GM12892 (cell line): Measurements from ENCODE around the gene FAM227A.
"Not testable (repeated sequence)": the region's sequence is repeated elsewhere in the genome, so short reads cannot be mapped to it uniquely, and the experiment has no call there.

ENCODE experiments used
- DNase-seq: peaks from one replicate; pipeline ENCODE4 v3.0.0; 2011; ENCODE audit not compliant: insufficient read length
- FAIRE-seq: peaks from 2 replicates; lab custom pipeline; 2011; peaks lifted over from hg19 to GRCh38; lab: Jason Lieb, UNC
- POLR2A ChIP-seq: IDR thresholded peaks from 2 replicates; pipeline ENCODE4 v1.6.1; 2011; ENCODE audit warnings: low read depth, low read length, control low read depth
- POLR2AphosphoS5 ChIP-seq: IDR thresholded peaks from 2 replicates; pipeline ENCODE4 v1.6.1; 2011; ENCODE audit warnings: low read depth, low read length, control low read depth
- TAF1 ChIP-seq: IDR thresholded peaks from 2 replicates; pipeline ENCODE4 v1.6.1; 2011; ENCODE audit warnings: low read depth, mild to moderate bottlenecking, control low read depth, low read length, borderline replicate concordance

The FAM227A gene

DNA sequence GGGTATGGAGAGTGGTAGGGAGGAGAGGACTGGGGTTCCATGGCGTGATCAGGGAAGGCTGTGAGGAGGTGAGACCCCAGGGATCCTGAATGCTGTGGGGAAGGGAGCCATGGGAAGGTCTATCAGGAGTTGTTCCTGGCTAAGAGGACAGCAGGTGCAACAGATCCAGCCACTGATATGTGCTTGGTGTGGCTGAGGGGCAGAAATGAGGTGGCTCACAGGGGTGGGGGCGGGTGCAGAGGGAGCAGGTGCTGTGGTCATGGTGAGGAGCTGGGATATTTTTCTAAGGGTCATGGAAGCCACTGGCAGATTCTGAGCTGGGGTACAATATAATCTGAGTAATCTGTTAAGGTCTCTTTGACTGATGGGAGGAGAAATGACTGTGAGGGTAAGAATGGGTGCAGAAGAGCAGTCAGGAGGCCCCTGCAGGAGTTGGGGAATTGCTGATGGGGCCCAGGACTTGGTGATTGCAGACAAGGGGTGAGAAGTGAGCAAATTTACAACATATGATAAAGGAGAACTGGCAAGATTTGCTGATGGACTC is 54.9 kb downstream of the FAM227A start:
- no peak for FAIRE-seq
- DNase-seq = no peak
- TF ChIP-seq POLR2AphosphoS5 (no peak), TAF1 (no peak), POLR2A (no peak)

DNA sequence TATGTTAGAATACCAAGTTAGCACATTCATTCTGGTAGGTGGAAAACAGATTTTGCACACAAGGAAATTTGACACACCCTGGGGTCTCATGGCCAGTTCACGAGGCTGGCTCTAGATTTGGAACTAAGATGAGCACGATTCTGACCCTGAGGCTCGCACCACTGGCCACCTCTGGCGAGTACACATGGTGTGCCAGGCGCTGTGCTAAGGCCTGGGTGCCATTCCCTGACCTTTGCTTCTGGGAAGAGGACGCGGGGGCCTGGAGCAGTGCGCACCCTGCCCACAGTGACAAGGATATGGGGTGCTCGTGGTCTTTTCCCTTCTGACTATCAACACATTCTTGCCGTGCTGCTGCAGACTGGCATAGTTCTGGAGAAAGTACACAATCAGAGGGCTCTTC is 56.7 kb downstream of the FAM227A start:
- no peak for TF ChIP-seq POLR2A
- TF ChIP-seq POLR2AphosphoS5 = no peak
- TF ChIP-seq TAF1 = no peak
- no peak for FAIRE-seq
- no peak for DNase-seq

DNA sequence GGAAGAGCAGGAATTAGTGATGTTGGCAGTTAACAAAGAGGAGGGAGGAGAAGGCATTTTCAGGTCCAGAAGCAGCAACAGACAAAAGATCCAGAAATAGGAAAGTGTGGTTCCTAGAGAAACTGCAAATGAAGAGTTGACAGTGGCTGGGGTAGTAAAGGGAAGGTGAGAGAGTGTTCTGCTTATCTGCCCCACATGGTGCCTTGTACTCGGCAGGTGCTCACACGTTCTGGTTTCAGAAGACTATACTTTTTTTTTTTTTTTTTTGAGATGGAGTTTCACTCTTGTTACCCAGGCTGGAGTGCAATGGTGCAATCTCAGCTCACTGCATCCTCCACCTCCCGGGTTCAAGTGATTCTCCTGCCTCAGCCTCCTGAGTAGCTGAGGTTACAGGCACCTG is 73.3 kb downstream of the FAM227A start:
- DNase-seq, FAIRE-seq: not testable (repeated sequence)

DNA sequence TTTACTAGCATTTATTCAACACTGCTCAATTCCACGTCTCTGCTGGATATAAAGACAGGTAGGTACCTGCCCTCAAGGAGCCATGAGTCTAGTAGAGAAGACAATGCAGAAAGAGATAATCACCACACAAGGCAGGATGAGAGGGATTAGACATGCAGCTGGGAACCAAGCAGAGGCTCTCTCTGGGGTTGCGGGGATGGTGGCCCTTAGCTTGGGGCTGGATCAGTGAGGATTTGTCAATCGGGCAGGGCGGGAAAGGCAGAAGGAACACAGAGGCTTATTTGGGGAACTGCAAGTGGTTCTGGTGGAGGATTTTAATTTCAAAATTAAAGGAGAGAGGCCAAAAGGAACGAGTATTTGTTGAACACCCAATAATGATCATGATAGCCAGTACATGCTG is 77.7 kb downstream of the FAM227A start:
- TF ChIP-seq POLR2AphosphoS5 = no peak
- TF ChIP-seq POLR2A = no peak
- no peak for TF ChIP-seq TAF1
- FAIRE-seq = no peak
- no peak for DNase-seq

DNA sequence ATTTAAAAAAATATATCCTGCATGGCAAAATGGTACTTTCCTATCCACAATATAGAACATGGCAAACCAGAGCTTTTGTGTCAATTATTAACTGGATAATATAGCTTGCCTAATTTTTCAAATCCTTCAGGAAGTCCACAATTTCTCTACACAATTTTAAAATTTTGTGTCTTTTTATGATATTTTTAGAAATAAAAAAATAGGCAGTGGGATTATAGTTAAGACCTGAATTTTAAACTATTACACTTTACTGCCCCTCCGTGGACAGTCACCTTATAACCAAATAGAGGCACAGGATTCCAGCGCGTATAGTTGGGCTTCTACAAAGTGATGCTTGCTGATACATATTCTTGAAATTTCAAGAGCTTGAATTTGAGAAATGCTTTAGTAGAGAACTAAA is 84.1 kb downstream of the FAM227A start:
- DNase-seq (peak; percentile 25), FAIRE-seq (peak; percentile 81)
- TF ChIP-seq TAF1 (no peak), POLR2A (no peak), POLR2AphosphoS5 (no peak)

DNA sequence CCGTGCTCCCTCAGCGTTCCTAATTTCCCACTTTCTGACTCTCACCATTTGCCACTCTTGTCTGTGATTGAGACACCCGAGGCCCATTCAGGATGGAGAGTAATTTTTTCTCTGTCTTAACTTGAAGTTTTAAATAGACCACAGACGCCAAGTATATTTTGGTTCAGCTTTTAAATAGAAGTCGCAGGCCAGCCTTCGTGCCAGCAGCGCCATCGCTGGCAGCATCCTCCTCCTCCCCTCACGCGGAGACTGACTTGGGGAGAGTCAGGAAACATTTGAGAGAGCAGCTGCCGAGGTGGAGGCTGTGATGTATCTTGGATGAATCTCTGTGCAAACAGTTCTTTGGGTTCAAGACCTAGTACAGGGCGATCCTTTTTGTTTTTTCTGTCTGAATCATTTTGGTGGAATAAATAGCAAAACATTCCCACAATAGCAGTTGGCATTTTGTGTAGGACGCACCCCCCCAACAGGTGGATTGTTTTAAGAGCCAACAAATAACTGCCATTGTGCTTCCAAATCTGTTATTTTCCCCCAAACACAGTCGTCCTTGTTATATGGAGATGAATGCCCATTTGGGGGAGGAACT is 85.3 kb downstream of the FAM227A start:
- DNase-seq = peak; percentile 16
- no peak for FAIRE-seq
- TF ChIP-seq TAF1 = no peak
- TF ChIP-seq POLR2A = no peak
- TF ChIP-seq POLR2AphosphoS5 = no peak

DNA sequence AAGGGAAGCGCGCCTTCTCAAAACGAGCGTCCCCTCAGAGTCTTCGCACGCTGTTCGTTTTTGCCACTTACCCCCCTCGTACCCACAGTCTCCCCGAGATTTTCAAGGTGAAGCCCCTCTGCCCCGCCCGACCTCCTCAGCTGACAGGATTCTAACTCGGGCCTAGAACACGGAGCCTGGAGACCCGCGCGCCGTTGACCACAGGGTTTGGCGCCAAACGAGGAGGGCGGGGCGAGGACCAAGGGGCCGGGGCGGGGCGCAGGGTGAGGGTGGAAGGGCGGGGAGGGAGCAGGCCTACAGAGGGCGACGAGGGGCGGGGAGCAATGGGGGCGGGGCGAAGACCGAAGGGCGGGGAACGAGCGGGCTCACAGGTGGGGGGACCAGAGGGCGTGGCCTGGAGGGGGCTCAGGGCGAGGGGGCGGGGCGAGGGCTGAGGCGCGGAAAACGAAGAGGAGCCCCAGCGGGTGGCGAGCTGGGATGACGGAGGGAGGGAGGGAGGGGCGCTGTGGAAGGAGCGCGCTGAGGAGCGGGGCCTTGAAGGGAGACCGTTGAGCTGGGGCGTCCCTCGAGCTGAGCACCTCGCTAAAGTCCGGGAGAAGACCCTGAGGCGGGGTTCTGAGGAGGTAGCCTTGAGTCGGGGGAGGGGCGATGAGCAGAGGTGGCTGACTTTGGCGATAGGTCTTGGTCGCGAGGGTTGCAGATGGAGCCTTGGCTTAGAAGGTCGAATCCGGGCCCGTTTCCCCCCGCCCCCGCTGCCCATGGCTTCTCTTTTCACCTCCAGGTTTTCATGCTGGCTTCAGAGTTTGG is 86.0 kb downstream of the FAM227A start, which contains the start of gene DMC1:
DMC1 (minus strand) TSS at position 212 of the 807 bp plus-strand sequence. CDS start 1,927 bp downstream, outside the sequence.
- TF ChIP-seq POLR2A = peak; percentile 25; the same call in 1 of the 2 replicates
- TF ChIP-seq POLR2AphosphoS5 = no peak
- FAIRE-seq = peak; percentile 94
- peak; percentile 93 for DNase-seq

DNA sequence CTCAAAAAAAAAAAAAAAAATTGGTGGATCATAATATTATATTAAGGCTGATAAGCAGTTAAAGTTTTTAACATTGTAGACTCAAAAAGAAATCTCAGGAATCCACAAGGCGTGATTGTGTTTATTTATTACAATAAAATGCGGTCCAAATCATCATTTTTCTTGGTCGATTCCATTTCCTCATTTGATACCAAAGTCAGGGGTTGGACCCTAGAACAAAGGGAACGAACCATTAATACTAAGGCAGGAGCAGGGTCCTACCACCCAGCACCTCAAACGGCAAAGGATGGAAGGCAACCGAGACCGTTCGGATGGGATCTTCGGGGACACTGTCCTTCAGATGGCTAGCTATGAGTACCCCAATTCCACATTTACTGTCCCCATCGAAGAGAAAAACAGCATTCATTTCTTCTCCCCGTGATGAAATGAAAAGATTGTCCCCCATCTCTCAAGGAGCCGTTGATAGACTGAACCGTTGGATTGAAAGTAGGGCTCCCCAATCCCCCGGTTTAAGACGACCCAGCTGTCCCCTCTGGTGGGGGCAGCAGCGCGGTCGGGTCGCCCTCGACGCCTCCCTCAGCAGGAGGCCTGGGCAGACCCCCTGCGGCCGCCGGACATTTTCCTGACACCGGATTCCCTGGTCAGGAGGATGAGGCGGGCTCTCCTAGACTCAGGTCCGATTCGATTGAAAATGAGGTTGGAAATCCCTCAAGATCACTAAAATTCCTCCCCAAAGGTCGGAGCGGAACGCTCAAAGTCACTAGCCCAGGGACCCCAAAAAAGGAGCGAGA is 86.8 kb downstream of the FAM227A start:
- no peak for TF ChIP-seq POLR2A
- TF ChIP-seq TAF1 = no peak
- no peak for TF ChIP-seq POLR2AphosphoS5
- DNase-seq (peak; percentile 26), FAIRE-seq (peak; percentile 21)

DNA sequence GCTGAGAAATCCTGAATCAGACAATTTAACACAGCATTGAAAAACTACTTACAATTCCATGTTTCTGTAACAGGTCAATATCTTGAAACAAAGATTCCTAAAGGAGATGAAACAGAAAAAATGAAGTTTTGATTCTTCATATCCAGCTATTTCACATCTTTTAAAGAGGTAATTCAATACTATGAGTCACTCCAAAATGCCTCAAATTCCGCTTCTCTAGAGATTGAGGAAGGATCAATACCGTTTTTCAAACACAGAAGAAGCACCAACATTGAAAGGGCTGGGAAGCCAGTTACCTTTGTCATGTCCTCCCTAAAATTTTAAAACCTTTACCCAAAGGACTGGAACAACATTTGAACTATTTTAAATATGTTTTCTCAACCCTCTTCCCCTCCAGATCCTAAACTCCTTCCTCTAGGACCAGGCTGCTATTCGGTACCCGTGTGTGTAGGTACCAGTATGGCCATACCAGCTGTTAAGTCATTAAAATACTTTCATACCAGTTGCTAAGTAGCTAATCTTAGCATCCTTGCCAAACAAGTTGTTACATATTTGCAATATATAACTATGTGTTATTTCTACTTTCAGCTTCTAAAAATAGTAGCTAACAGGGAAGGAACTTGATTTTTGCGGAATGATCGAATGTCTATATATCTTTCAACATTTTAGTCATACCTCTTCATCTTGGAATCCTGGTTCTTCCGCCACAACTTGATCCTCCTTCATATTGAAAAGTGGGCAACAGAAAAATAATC is 88.5 kb downstream of the FAM227A start:
- DNase-seq (no peak), FAIRE-seq (no peak)
- TF ChIP-seq POLR2AphosphoS5 (no peak), POLR2A (no peak), TAF1 (no peak)

DNA sequence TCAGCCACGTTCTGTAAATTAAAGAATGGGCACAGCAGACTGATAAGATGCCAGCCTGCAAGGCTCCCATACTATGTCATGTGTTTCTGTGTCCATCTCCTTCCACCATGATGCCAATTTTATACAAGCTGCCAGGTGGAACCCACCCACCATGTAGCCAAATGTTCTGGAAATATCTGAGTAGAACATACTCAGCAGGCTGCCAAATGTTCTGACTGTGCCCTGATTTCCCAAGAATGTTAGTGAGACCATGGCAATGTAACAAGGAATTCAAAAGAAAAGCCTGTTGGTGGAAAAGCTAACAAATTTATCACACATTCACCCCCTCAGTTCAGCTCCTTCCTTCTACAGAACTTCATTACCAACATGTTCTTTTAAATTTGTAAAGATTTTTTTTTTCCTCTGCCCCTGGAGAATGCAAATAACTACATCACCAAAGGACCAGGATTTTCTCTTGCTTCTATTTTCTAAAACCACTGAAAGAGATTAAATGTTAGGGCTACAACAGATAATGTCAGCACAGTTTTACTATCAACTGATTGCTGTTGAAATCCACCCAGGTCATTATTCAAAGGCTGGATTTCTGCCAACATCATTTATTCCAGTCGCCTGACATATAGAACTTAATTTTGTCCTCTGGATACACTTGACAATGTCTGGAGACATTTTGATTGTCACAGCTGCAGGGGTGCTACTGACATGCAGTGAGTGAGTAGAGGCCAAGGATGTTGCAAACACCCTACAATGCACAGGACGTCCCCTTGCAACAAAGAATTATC is 89.3 kb downstream of the FAM227A start:
- DNase-seq (no peak), FAIRE-seq (no peak)
- no peak for TF ChIP-seq TAF1
- no peak for TF ChIP-seq POLR2A
- TF ChIP-seq POLR2AphosphoS5 = no peak

DNA sequence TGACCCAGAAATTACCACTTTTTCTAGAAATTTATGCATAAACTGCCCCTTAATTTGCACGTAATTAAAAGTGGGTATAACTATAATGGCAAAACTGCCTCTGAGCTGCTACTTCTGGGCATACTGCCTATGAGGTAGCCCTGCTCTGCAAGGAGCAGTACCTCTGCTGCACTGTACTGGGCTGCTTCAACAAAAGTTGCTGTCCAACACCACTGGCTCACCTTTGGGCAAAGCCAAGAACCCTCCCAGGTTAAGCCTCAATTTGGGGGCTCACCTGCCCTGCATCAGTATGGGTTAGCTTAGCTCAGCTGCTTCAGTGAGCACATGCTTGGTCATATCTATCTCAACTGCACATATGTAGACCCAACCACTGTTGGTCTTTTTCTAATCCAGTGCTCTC is 90.8 kb downstream of the FAM227A start:
- TF ChIP-seq TAF1 = no peak
- no peak for TF ChIP-seq POLR2AphosphoS5
- no peak for TF ChIP-seq POLR2A
- no peak for FAIRE-seq
- DNase-seq = no peak
